IMR-90 (cell line): ENCODE results near the gene DNAH3.

Experiments
- BHLHE40 ChIP-seq: fragments of 150-350 bp; IDR thresholded peaks from 2 replicates; pipeline ENCODE4 v1.6.1; 2016; ENCODE audit warnings: mild to moderate bottlenecking, low read depth, low read length
- CHD1 ChIP-seq: IDR thresholded peaks from 2 replicates; pipeline ENCODE4 v1.6.1; 2012; ENCODE audit warnings: low read depth, low read length, improper control_type of control experiment
- ELK1 ChIP-seq: fragments of 150-350 bp; IDR thresholded peaks from 2 replicates; pipeline ENCODE4 v1.6.1; 2016; ENCODE audit warnings: low read depth, mild to moderate bottlenecking, low read length, moderate library complexity, borderline replicate concordance
- FOS ChIP-seq: fragments of 150-350 bp; IDR thresholded peaks from 2 replicates; pipeline ENCODE4 v1.6.1; 2016; ENCODE audit warnings: low read depth, low read length
- MAFK ChIP-seq: IDR thresholded peaks from 2 replicates; pipeline ENCODE4 v1.6.1; 2012; ENCODE audit warnings: low read depth, low read length, improper control_type of control experiment
- MAZ ChIP-seq: IDR thresholded peaks from 2 replicates; pipeline ENCODE4 v1.6.1; 2012; ENCODE audit warnings: low read depth, mild to moderate bottlenecking, low read length, improper control_type of control experiment, moderate library complexity, borderline replicate concordance
- NFE2L2 ChIP-seq: fragments of 150-350 bp; IDR thresholded peaks from 2 replicates; pipeline ENCODE4 v1.6.1; 2016; ENCODE audit warnings: low read depth, mild to moderate bottlenecking, low read length
- POLR2A ChIP-seq: IDR thresholded peaks from 2 replicates; pipeline ENCODE4 v1.6.1; 2012; ENCODE audit warnings: mild to moderate bottlenecking, low read depth, low read length
- RAD21 ChIP-seq: IDR thresholded peaks from 2 replicates; pipeline ENCODE4 v1.6.1; 2012; ENCODE audit warnings: low read length, improper control_type of control experiment
- RCOR1 ChIP-seq: IDR thresholded peaks from 2 replicates; pipeline ENCODE4 v1.6.1; 2012; ENCODE audit warnings: mild to moderate bottlenecking, low read length, improper control_type of control experiment; ENCODE audit not compliant: insufficient replicate concordance
- RFX5 ChIP-seq: IDR thresholded peaks from 2 replicates; pipeline ENCODE4 v1.8.0; 2012; ENCODE audit warnings: low read depth, mild to moderate bottlenecking, low read length, moderate library complexity
- USF2 ChIP-seq: fragments of 150-350 bp; IDR thresholded peaks from 2 replicates; pipeline ENCODE4 v1.6.1; 2017; ENCODE audit warnings: mild to moderate bottlenecking, antibody characterized with exemption, low read length, low read depth
- TF ChIP-seq, protein P1 (sequence below): conservative IDR thresholded peaks from 2 replicates; pipeline ENCODE4 v1.5.1; 2012; ENCODE audit warnings: mild to moderate bottlenecking, low read depth, low read length, improper control_type of control experiment

GRCh38 chr16:20941636-20941926, 209.1 kb downstream of the DNAH3 start:
- TF ChIP-seq, protein P1, sequence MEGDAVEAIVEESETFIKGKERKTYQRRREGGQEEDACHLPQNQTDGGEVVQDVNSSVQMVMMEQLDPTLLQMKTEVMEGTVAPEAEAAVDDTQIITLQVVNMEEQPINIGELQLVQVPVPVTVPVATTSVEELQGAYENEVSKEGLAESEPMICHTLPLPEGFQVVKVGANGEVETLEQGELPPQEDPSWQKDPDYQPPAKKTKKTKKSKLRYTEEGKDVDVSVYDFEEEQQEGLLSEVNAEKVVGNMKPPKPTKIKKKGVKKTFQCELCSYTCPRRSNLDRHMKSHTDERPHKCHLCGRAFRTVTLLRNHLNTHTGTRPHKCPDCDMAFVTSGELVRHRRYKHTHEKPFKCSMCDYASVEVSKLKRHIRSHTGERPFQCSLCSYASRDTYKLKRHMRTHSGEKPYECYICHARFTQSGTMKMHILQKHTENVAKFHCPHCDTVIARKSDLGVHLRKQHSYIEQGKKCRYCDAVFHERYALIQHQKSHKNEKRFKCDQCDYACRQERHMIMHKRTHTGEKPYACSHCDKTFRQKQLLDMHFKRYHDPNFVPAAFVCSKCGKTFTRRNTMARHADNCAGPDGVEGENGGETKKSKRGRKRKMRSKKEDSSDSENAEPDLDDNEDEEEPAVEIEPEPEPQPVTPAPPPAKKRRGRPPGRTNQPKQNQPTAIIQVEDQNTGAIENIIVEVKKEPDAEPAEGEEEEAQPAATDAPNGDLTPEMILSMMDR = no peak
- no peak for TF ChIP-seq RFX5
- TF ChIP-seq POLR2A = no peak
- no peak for TF ChIP-seq MAZ
- TF ChIP-seq NFE2L2 = no peak
- no peak for TF ChIP-seq RCOR1
- no peak for TF ChIP-seq RAD21
- no peak for TF ChIP-seq BHLHE40
- no peak for TF ChIP-seq MAFK
- no peak for TF ChIP-seq FOS
- TF ChIP-seq USF2 = no peak
- TF ChIP-seq CHD1 = no peak
- TF ChIP-seq ELK1 = no peak
